ENCODE data around the gene FSCN2.

FSCN2 gene

GRCh38 chr17:81527591-81528383, at the start of gene FSCN2:
TSS of gene FSCN2 (plus strand) at chr17:81528377. CDS start at chr17:81528532, 155 bp downstream.
- DNase-seq = no peak

GRCh38 chr17:81479175-81480071, 48.8 kb upstream of the FSCN2 start:
- no peak for DNase-seq

- DNase-seq = no peak
Measured at GRCh38 chr17:81480140-81481072, 47.8 kb upstream of the FSCN2 start.

- DNase-seq = peak; percentile 89
Measured at GRCh38 chr17:81481073-81481799, 46.9 kb upstream of the FSCN2 start.

- no peak for DNase-seq
Measured at GRCh38 chr17:81481815-81482505, 46.2 kb upstream of the FSCN2 start.

GRCh38 chr17:81482673-81483072, 45.5 kb upstream of the FSCN2 start:
- DNase-seq = no peak

- peak; percentile 61 for DNase-seq
Measured at GRCh38 chr17:81483085-81483861, 44.9 kb upstream of the FSCN2 start.

- DNase-seq = no peak
Measured at GRCh38 chr17:81483862-81484194, 44.3 kb upstream of the FSCN2 start.

- peak; percentile 91 for DNase-seq
Measured at GRCh38 chr17:81484195-81484979, 43.8 kb upstream of the FSCN2 start.

GRCh38 chr17:81486199-81486810, 41.9 kb upstream of the FSCN2 start:
- DNase-seq = peak; percentile 48

GRCh38 chr17:81487089-81487486, 41.1 kb upstream of the FSCN2 start:
- DNase-seq = no peak

- peak; percentile 89 for DNase-seq
Measured at GRCh38 chr17:81487487-81488275, 40.5 kb upstream of the FSCN2 start.

GRCh38 chr17:81488276-81488860, 39.8 kb upstream of the FSCN2 start:
- no peak for DNase-seq

GRCh38 chr17:81489012-81489997, 38.9 kb upstream of the FSCN2 start:
- no peak for DNase-seq

- DNase-seq = no peak
Measured at GRCh38 chr17:81489998-81490992, 37.9 kb upstream of the FSCN2 start.

- DNase-seq = peak; percentile 41
Measured at GRCh38 chr17:81491181-81491581, 37.0 kb upstream of the FSCN2 start.

Data from hematopoietic multipotent progenitor cell treated with erythropoietin and hydrocortisone succinate and interleukin-3 and kit ligand, for 4 days (in vitro differentiated cells).